Activated naive CD4-positive, alpha-beta T cell (primary cell): ENCODE results near the gene BUD31.
"Not testable (repeated sequence)": the region's sequence is repeated elsewhere in the genome, so short reads cannot be mapped to it uniquely, and the experiment has no call there.

Experiments
- DNase-seq, 4 experiments: peaks; one replicate each; lab custom pipeline; 2025; lab: John Stamatoyannopoulos, UW

BUD31 gene

DNA sequence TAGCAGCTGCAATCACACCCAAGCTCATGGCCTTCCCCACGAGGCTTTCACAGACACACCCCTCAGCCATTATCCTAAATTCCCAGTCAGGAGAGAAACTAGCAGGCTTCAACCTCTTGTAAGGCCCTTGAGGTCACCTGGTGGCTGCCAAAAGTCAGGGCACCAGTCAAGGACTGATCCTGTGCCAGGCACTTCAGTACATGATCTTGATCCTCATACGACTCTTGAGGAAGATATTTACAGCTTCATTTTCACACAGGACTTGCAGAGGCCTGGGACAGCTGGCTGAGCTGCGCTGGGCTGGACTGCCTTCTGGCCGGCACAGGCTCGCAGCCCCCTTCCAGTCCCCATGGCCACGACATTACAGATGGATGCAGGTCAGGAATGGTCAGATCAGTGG lies 9.2 kb upstream of the BUD31 start:
- no peak for DNase-seq

DNA sequence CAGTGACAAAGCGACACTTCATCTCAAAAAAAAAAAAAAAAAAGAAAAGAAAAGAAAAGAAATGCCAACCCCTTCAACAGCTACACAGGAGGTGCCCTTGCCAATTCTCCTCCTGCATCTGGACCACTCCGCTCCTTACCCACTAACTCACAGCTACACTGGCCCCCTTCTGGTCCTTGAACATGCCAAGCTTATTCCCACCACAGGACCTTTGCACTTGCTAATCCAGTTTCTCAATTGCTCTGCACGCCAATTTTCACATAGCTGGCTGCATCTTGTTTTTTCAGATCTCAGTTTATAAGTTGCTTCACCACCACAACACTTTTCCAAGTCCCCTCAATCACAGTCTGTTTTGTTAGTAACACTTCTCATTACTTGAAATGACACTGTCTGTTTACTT lies 5.9 kb upstream of the BUD31 start:
- DNase-seq = no peak

DNA sequence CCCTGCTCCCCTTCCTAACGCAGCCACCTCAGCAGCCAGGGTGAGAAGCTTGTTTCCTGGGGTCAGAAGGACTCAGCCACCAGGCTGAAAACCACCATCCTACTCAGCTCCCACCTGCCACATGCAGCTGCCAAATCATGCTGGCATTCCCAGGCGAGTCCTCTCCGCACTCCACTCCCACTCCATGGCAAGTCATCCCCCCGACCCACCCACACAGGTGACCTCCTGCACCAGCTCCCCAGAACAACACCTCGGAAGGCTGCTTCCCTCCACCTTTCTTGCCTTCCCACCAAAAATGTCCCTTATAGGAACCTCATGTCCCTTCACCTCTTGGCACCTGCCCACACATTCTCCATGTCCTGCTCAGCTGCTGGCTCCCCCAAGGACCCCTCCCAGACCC lies 5.0 kb upstream of the BUD31 start:
- no peak for DNase-seq

DNA sequence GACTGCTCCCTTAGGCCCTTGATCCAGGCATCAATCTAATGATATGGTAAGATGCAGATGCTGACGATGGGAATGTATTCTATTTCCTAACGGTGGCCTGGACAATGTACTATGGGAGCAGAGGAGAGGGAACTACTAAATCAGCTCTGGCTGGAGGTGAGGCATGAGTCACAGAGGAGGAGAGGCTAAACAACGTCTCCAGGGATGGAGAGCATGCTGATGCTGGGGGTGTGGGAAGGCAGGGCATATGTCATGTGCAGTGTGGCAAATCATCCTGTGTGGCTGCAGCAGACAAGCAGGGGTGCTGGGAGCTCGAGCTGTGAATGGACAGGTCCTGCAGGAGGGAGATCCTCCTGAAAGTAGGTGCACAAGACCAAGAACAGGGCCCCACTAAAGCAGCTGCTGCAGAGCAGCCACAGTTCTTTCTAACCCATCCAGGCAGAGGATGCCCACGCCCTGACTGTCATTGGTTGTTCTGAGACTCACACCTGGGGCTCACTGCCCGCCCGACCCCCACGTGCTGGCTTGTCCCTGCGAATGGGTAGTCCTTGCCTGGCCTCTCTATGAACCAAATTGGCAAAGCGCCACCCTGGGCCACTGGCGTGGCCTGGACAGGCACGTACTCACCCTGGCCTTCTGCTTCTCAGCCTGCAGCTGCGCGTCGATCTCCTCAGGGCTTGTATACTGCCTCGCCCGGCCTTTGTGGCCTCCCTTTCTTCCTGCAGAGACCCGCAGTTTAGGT lies 4.4 kb upstream of the BUD31 start:
- no peak for DNase-seq

DNA sequence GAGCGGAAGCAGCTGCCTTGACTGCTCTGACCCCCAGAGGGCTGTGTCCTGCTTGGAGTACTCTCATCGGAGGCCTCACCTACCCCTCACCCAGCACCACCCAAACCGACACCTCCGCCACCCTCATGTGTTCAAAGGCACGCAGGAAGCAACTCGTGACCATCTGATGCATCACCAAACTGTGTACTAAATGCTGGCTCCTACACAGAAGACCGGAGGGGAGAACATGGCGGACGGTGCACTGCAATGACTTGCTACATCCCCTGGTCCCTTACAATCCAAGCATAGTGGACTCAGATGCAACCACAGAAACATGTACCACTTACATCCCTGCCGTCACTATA lies 3.8 kb upstream of the BUD31 start:
- DNase-seq = no peak

DNA sequence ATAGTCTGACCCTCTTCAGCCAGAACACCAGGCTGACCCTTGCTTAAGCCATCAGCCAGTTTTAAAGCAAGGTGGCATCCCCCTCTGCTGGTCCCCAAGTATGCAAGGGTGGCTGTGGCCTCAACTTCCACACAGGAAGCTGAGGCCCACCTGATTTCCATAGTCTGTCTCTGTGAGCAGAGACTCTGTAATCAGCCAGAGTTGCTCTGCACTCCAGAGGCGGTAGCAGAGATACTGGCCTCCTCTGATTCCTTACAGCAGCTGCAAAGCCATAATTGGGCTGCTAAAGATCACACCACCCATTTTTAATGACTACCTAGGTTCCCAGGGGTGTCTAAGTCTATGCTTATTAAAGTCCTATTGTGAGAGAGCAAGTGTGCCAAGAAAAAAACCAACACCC lies 2.2 kb upstream of the BUD31 start:
- DNase-seq = no peak

DNA sequence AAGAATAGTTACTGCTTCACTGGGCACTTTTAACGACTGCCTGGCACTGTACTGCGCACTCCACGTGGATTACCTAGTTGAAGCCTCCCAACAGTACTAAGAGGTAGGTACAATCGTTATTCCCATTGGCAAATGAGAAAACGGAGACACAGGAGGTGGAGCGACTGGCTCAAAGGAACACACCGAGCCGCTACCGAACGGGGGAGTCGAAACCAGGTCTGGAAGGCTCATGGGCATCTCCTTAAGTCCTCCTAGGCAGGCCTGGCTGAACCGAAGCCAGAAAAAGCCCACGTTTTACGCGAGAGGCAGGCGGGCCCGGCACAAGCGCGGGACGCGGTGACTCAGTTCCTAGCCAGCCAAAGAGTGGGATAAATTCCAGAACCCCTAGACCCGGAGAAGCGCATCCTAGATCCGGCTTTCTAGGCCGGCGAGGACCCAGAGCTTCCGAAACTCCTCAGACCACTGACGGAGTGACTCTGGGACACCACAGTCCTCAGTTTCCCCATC lies 844 bp upstream of the BUD31 start:
- peak in 2 of 4 experiments; percentile 24 to 36 for DNase-seq

DNA sequence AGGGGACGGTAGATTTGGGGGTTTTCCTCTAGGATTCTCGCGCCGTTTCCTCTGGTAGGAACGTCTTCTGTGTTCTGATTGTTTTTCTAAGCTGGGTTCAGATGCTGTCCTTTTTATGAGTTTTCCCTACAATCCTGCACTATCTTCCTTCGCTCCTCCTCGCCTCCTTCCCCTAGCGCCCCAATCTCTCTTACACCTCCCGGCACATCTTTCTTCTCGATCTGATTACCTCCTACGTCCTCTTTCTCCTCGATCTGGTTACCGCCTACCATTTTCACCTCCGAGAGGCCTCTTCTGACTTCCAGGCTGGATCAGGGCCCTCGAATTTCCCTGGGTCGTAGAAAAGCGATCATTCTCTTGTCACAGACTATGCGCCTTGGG lies 413 bp downstream of the BUD31 start:
- no peak for DNase-seq

DNA sequence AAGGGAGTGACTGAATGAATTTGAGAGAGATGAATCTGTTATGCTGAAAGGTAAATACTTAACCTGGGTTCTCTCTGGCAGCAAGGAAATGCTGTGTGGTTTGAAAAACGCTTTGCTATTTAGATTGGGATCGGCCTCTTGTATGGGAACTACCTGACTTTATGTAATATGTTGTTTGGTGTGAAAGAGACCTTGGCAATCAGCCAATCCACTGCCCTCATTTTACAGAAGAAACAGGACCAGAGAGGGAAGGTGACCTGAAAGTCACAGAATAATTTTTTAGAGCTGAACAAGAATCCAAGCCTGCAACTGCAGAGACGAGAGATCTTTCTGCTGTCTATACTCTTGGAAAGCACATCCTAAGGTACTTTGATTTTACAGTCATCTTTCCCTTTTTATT lies 1.0 kb downstream of the BUD31 start:
- DNase-seq = no peak

DNA sequence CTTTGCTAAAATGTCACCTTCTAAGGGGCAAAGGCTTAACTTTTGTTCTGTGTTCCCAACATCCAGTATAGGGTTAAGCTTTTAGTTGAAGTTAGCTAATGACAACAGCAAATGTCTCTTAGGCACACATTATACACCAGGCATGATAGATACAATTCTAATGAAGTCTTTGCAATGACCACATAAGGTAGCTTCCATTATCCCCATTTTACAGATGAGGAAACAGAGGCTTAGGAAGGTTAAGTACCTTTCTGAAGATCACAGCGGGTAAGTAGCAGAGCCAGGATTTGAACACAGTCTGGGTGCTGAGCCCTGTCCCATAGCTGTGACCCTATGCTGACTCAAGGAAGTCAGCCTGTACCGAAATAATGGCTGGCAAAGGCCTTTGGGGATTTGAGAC lies 1.9 kb downstream of the BUD31 start:
- DNase-seq = no peak

DNA sequence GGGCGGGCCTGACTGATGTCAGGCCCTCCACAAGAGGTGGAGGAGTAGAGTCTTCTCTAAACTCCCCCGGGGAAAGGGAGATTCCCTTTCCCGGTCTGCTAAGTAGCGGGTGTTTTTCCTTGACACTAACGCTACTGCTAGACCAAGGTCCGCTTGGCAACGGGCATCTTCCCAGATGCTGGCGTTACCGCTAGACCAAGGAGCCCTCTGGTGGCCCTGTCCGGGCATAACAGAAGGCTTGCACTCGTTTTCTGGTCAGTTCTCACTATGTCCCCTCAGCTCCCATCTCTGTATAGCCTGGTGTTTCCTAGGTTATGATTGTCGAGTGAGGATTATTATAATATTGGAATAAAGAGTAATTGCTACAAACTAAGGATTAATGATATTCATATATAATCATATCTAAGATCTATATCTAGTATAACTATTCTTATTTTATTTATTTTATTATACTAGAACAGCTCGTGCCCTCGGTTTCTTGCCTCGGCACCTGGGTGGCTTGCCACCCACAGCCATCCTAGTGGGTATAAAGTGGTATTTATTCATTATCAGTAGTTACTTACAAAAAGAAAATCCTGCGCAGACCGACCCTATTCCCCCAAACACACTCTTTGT lies 6.9 kb downstream of the BUD31 start:
- DNase-seq = peak in 1 of 4 experiments; percentile 5

DNA sequence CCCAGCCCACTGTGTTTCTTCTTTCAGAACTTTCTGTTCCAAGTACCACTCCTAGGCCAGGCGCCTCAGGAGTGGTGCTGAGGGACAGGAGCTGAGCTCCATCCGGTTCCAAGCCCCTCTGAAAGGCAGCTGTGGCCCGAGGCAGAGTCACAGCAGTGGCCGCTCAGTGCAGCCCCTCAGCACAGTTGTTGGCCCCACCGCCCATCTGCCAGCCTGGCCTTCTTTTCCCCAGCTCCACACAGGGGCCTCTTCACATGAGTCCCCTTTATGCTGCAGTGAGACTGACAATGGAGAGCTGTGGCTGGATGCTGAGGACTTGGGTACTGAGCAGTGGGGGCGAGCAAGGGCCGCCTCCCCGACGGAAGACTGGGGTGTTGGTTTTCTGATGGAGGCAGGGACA lies 9.5 kb downstream of the BUD31 start:
- no peak for DNase-seq

DNA sequence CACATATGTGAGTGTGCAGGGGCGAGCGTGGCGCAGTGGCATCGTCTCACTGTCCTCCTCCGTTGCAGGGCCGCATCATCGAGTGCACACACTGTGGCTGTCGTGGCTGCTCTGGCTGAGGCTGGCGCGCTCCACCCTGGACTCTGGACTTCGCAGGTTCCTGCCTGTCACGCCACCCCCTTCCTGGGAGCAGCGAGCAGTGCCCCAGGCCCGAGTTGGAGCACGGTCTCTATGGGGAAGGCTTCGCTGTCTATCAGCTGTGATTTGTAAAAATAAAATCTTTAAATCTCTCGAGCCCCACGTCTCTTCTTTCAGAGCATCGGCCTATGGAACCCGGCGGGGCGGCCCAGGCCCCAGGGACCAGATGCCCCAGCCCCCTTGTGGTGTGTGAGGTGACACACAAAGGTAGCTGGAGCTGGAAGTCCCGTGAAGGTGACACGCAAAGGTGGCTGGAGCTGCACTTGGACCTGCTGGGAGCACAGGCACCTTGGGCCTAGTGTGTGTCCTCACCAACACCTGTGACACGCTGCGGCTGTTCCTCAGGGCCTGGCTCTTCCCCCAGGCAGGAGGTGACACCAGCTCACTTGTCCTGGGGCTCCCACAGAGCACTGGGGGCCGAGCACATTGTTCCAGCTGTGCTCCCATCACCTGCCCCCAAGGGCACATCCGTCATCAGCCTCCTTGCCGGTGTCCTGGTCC lies 10.7 kb downstream of the BUD31 start:
- DNase-seq = no peak

DNA sequence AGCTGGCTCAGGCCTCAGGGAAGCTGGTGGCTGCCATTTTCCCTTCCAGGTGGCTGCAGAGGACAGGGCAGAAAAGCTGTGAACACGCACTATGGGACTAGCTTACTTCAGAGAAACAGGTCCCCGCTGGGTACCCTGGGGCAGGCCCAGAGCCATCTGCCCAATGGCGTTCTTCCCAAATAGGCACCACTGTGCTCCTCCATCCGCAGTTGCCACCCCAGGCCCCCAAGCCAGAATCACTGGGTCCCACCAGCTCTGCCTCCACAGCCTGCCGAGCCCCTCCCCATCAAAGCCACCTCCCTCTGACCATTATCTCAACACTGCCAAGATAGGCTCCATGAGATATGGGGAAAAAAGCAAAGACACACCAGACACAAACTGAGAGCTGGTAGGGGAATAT lies 11.4 kb downstream of the BUD31 start:
- DNase-seq = no peak

DNA sequence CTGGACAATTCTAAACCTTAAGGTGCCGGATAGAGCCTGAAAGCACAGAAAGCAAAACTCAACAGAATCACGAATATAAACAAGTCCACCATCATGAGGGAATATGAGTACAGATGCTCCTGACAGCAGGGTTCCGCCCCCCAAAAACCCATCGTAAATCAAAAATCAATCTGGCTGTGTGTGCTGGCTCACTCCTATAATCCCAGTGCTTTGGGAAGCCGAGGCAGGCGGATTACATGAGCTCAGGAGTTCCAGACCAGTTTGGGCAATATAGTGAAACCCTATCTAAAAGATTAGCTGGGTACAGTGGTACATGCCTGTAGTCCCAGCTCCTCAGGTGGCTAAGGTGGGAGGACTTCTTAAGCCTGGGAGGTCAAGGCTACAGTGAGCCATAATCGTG lies 12.2 kb downstream of the BUD31 start:
- no peak for DNase-seq

DNA sequence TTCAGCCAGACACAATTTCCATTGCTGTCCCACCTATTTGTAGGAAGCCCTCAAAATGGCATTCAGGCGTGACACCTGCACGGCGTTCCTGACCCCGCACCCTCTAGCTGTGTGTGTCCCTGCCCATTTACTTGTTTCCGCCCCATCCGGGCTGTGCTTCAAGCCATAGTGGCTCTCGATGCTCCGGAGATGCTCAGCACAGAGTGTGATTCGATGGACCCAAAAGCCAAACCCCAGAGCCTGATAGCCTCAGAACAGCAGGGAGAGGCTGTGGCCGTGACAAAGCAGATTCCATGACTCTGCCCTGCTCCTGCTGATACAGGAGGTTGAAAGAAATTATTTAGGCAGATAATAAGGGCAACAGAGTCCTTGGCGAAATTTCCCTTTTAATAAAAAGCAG lies 13.4 kb downstream of the BUD31 start:
- DNase-seq = no peak

DNA sequence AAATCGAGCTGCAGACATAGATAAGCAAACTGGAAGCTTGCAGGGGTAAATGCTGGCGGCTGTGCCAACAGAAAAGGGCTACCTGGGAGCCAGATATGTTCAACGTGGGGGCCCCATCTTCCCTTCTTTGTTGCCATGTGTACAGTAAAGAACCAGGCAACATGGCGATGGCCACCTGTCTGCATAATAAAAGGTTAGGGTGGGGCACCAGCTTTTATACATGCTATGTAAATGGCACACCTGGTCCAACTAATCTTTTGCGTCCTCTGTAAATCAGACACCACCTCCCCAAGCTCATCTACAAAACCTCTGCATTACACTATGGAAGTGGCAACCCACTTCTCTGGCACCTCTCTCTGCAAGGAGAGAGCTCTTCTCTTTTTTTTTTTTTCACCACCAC lies 13.9 kb downstream of the BUD31 start:
- DNase-seq = no peak

DNA sequence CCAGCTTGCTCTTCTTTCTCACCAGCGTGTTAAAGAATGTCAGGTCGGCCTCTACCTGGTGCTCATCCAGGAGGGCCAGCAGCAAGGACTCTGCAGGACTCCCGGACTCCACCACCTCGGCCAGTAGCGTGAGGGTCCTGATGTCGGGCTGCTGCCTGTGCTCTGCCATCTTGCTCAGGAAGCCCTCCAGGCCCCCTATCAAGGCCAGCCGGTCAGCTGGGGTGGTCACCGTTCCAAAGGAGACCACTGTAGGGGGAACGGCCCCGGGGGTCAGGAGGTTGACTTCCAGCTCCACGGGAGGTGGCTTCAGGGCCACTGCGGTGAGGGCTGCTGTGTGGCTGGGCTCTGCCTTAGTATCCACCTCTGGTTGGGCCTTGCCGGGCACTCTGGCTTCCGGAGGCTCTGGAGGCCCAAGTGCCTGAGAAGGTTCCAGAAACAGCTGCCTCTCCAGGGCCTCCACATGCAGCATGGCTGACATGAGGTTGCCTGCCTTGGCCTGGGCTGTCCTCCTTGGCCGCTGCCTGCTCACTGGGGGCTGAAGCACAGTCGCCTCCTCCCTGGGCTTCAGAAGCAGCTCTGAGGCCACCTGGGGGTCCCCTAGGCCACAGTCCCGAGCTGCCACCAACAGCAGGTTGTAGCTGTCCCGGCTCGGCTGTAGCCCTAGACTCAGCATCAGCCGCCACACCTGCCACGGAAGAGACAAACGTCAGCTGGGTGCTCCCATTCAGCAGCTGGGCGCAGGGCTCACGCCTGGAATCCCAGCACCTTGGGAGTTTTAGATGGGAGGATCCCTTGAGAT lies 16.4 kb downstream of the BUD31 start:
- DNase-seq = no peak

DNA sequence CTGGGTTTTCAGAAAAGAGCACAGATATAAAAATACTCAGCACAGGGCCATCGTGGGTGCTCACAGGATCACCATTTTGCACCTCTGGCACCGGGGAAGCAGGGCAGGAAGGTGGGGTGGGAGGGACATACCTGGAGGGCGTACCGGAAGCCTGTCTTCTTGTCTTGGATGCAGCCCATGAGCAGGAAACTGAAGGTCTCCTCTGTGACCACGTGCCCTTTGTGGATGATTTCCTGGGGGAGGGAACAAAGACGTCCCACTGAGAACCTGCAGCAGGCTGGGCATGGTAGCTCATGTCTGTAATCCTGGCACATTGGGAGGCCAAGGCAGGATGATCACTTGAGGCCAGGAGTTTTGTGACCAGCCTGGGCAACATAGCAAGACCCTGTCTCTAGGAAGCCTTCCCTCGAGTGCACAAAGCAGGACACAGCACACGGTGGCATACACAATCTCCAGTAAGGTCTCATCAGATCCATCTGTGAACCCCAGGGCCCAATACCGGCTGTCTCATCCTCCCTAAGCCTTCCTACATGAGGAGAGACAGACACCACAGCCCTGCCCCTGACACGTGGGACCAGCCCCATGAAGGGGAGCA lies 20.3 kb downstream of the BUD31 start:
- DNase-seq = no peak

DNA sequence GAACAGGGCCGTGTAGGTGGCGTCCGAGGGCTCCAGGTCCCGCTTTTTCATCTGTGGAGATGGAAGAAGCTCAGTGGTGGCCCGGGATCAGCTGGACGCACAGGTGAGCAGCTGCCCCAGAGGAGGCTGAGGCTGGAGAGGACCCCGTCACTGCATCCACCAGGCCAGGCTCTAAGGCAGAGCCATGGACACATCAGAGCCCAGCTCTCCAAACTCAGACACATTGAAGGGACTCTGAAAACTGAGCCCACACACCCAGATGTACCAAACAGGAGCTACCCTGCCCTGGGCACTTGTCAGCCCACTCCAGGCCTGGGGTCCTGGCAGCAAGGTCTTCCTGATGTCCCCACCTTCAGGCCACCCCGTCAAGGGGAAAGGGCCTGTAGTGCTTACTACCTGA lies 21.0 kb downstream of the BUD31 start:
- DNase-seq = no peak

DNA sequence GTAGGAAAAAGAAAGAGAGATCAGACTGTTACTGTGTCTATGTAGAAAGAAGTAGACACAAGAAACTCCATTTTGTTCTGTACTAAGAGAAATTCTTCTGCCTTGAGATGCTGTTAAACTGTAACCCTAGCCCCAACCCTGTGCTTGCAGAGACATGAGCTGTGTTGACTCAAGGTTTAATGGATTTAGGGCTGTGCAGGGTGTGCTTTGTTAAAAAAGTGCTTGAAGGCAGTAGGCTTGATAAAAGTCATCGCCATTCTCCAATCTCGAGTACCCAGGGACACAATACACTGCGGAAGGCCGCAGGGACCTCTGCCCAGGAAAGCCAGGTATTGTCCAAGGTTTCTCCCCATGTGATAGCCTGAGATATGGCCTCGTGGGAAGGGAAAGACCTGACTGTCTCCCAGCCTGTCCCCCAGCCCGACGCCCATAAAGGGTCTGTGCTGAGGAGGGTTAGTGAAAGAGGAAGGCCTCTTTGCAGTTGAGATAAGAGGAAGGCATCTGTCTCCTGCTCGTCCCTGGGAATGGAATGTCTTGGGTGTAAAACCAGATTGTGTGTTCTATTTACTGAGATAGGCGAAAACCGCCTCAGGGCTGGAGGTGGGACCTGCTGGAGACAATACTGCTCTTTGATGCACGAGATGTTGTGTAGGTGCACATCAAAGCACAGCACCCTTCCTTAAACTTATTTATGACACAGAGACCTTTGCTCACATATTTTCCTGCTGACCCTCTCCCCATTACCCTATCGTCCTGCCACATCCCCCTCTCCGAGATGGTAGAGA lies 23.2 kb downstream of the BUD31 start:
- not testable (repeated sequence) for DNase-seq
